CD4-positive, alpha-beta T cell treated with Interferon alpha-2 for 1 hour (primary cell): ENCODE measurements around the gene PPIB.

Experiments
- DNase-seq, 2 donors: peaks; one replicate each; pipeline ENCODE4 v3.0.0-alpha.2; 2020 to 2022

PPIB gene

DNA sequence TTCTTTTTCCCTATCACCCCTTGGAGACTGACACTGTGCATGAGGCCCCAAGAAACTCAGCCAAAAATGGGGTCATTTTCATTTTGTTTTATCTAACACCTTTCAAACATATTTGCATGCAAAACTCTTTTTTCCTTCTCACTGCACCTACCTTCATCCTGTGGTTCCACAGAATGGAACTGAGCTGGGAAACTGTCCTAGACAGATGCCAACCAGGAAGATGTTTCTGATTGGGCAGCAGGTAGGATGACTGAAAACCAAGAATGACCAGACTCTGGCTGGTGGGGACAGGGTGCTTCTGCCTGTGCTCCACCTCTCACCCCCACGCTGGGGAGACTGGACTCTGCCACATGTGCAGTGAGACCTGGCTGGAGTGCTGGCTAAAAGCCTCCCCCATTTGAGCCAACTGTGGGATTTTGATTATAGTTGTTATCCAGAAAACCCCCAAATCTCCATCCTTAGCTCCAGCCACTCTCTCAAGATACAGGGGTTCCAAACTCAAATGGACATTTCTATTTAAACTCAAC, 5.2 kb downstream of the PPIB start:
- no peak for DNase-seq

DNA sequence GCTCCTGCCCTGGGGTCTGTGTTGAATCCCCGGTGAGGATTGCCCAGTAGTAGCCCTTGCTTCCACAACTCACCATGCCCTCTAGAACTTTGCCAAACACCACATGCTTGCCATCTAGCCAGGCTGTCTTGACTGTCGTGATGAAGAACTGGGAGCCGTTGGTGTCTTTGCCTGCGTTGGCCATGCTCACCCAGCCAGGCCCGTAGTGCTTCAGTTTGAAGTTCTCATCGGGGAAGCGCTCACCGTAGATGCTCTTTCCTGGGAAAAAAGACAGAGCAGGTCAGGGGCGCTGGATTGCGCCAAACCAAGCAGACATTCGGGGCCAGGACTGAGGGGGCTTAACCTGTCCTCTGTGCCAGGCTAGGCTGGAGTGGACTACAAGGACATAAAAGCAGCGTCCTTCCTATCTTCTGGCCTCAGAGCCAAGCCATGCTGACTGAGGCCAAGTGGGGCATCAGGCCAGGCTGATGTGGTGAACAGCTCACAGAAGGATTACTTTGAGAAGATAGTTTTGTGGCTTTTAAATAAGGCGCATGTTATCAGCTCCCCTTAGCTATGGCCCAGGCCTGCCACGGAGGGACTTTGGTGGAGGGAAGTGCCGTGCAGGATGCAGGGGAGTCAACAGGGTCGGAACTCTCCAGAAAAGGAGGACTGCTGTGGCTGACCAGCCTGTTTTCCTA, 6.0 kb downstream of the PPIB start:
- DNase-seq, result no peak

DNA sequence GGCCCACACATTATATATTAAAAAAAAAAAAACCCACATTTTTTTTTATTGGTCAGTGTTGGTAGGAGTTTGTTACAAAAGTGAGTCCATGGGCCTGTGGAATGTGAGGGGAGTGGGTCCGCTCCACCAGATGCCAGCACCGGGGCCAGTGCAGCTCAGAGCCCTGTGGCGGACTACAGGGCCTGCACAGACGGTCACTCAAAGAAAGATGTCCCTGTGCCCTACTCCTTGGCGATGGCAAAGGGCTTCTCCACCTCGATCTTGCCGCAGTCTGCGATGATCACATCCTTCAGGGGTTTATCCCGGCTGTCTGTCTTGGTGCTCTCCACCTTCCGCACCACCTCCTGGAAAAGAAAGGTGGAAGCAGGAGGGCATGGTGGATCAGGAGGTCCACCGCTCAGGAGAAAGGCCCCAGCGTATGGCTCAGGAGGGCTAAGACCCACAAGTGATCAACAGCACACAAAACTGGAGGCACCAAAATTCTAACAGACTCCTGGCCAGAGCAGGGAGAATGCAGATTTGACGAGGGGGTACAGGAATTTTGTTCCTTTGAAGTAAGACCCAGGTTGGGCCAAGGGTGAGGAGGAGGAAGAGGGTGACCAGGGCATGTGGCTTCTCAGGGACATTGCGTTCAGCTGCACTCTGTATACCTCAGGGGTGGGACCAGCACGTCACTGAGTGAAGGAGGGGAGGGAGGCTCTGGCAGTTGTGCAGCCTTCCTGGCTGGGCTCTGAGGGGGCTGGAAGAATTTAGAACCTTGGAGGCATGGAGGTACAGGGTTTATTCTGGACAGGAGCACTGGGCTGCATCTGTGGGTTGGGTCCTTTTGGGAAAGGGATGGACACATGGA, 6.8 kb downstream of the PPIB start:
- no peak for DNase-seq

DNA sequence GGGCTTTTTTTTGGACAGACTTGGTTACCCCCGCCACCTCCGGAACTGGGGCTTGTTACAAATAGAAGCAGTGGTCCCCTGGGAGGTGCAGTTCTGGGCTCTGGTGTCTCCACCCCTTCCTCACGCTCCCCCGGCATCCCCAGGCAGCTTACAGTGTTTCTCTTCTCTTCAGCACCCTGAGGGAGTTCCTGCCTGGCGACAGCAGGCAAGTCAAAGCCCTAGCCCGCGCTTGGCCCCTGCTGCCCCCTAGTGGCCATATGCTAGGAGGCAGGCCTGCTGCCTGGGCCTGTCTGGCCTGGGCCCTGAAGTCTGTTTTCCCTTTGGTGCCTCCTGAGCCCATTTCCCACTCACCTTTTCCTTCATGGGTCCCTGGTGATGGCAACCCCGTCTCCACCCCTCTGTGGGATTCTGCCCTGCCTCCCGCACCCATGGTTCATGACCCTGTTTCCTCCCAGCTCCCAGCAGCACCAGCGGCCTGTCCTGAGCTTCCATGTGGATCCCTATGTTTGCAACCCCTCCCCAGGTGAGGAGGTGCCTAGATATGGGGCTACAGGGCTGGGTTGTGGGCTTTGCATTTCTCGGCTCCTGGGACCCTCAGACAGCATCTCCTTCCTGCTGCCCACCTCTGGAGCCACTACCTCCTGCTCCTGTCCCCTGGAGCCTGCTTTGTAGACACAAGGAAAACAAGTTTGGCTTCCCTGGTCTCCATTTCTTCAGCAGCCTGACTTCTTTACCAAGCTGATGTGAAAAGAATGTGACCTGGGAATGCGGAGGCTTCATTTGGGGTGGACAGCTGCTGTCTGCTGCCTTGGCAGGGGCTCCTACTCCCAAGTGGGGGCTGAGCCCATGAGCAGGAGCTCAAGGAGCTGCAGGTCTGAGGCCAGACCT, 9.1 kb downstream of the PPIB start:
- peak; percentile 90 to 91 for DNase-seq

DNA sequence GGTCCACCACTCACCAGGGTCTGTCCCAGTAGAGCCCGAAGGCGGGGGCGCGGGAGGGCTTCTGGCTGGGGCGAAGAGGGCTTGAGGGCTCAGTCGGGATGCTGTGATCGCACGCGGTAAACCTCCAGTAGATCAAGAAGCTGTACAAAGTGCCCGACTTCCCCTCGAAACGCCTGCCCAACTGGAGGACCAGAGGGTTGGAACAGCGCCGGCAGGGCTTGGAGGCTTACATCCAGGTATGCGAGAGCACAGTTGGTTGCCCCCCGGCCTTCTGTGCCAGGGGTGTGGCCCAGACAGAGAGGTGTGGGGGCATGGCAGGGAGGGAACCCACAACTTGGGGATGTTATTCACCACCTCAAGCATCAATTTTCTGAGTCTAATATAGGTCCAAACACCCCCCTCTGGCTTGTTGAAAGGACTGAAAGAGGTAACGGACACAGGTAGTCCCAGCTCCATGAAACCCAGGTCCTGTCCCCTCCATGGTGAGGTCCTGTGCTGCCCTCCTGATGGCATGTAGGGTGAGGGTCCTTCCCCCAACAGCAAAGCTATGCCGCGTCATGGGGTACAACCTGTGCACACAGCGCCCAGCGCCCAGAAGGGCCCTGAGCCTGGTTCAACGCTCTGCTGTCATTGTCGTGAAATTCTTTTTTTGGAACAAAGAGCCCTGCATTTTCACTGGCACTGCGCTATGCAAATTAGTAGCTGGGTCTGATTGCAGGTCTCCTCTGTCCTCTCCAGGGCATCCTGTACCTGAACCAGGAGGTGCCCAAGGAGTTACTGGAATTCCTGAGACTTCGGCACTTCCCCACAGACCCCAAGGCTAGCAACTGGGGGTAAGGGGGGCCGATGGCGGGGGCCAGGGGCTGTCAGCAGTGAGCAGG, 10.1 kb downstream of the PPIB start:
- no peak for DNase-seq

DNA sequence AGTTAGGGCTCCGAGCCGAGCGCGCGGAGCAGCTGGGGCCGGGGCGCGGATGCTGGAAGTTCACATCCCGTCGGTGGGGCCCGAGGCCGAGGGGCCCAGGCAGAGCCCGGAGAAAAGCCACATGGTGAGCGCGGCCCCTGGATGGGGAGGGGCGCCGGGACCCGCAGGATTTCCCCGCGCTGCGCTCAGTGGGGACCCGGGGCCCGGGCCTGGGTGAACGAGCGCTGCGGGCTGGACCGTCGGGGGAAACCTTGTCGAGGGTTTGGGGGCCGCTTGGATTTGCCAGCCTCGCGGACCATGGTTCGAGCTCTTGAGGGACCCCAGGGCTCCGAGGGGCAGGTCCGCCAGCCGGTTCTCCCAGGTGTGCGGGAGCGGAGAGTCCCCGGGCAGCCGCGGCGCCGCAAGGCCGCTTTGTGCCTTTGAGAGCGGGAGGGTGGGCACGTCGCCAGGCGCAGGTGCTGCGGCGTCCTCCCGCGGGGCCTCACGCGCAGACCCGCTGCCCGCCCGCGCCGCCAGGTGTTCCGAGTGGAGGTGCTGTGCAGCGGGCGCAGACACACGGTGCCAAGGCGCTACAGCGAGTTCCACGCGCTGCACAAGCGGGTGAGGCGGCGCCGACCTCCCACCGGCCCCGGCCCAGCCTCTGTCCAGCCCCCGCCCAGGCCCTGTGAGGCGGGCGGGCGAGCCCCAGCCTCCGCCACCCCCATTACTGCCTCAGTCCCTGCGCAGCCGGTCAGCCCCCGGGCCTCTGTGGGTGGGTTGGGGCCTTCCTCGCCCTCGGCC, 10.9 kb downstream of the PPIB start, which contains the start of gene SNX22:
Gene SNX22 (plus strand): TSS at position 5 of the 780 bp plus-strand sequence. CDS start 45 bp downstream, at position 50.
- peak in 1 of 2 donors; percentile 29 for DNase-seq

DNA sequence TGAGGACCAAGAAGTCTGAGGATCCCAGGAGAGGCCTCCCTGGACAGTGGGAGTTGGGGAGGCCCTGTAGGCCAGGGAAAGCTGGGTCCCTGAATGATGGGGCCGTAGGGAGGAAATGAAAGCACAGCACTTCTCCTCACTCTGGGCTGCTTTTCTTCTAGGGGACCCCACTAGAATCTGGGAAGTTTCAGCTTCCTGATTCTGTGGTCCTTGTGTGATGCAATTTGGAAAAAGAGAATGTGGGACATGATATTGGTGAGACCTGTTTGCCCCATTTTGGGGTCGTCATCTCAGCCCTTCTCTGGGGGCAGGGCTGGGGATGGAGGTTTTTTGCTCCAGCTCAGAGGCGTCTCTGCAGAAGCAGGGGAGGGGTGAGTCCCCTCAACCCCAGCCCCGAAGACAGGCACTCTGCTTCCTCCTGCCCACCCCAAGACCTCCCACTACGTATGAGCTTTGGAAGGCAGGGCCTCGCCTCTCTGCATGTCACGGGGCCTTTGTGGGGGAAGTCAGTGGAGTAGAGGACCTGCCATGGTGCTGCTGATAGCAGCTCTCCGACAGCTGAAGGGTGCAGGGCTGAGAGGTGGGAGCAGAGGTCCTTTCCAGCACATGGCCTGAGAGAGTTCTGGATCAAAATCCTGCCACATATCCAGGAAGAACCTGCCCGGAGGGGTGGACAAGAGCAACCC, 12.8 kb downstream of the PPIB start:
- DNase-seq, result no peak

DNA sequence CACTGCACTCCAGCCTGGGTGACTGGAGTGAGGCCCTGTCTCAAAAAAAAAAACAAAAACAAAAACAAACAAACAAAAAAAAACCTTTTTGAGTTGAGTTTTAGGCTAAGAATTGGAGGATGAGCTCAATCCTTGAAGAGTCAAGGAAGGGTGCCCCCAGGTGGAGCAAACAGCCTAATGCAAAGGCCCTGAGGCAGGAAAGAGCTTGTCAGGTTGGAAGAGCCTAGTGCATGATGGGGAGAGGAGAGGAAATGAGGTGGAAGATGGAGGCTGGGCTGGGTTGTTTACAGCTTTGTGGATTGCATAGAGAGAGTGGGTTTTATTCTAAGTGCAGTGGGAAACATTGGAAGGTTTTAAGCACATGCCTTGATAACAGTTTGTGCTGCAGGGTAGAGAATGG, 13.4 kb downstream of the PPIB start:
- no peak for DNase-seq

DNA sequence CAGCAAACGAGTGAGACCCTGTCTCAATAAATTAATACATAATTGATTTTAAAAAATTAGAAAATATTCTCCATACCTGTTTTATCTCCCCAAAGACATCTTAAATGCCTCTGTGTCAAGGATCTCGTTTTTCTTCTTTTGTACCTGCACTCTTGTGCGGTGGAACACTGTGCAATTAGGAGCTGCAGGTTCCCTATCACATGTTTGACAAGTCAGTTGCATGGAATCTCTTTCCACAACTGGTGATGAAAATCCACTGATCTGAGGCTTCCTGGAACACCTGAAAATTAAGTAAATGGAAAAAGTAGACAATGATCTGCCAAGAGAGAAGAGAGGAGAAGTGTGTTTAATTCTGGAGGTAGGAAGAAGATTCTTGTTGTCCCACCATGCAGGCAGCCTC, 14.2 kb downstream of the PPIB start:
- no peak for DNase-seq

DNA sequence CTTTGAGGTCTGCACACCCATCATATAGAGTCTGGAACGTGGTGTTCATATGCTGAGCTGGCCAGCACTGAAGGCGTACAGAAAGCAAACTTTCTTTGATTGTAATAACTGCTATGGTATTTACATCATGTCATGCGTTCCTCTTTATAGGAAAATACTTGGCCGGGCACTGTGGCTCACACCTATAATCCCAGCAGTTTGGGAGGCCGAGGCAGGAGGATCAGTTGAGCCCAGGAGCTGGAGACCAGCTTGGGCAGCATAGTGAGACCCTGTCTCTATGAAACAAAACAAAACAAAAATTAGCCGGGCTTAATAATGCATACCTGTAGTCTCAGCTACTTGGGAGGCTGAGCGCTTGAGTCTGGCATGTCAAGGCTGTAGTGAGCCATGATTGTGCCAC, 14.7 kb downstream of the PPIB start:
- no peak for DNase-seq

DNA sequence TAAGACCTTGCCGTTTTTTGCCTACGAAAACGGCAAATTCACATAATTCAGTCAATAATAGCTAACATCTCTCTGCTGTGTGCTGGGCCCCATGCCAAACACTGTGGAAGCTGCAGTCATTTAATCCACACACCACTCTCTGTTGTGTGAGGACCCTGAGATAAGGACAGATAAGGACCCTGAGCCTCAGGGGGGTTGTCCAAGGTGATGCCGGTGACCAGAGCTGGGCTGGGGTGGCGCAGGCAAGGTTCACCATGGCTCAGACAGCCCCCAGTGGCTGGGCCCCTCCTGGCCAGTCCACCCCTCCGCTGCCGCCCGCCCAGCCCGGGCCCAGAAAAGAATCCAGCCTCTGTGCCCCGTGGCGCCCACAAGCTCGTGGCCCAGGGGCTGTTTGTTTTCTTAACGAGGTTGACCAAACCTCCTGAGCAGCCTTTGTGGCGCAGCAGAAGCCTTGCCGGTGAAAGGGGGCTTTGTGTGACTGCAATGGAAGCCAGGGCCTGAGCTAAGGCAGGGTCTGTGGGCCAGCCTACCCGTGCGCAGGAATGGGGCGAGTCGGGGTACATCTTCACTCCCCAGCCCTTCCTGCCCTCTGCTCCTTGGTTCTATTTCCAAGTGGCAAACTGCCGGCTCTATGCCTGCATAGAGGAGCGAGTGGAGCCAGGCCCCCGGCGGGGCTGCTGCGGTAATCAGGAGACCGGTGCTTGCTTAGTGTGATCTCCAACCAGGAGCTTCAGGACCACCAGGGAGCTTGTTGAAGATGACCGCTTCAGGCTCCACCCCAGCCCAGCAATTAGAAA, 15.7 kb downstream of the PPIB start:
- no peak for DNase-seq

DNA sequence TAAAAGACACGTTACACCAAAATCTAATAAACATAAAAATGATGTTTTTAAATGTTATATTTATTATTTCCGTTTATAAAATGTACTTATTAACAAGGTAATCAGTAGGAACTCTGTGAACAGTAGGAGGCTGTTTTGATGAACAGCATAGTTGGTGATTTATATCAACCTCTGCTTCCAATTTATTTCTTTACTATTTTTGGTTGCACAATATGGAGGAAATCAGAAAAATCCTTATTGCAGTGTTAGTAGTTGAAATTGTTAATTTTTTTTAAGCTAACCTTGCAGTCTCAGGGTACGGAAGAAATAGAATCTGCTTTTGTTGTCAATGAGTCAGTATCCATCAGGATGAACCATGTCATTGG, 16.3 kb downstream of the PPIB start:
- no peak for DNase-seq

DNA sequence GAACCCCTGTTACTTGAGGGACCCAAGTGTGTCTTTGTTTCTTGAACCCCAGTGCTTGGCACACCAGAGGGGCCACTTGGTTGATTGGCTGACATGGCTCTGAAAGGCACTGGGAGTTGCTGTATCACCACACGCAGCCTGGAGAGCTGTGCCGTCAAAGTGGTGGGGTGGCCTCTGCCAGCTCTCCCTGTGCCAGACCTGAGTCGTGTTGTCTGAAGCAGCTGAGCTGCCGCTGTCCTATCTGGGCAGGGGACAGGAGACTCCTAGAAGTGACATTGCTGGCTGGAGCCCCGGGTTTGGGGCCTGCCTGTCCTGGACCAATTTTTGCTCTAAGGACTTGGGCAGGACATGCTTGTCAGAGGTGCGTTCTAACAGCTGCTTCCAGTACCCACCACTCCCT, 16.8 kb downstream of the PPIB start:
- no peak for DNase-seq

DNA sequence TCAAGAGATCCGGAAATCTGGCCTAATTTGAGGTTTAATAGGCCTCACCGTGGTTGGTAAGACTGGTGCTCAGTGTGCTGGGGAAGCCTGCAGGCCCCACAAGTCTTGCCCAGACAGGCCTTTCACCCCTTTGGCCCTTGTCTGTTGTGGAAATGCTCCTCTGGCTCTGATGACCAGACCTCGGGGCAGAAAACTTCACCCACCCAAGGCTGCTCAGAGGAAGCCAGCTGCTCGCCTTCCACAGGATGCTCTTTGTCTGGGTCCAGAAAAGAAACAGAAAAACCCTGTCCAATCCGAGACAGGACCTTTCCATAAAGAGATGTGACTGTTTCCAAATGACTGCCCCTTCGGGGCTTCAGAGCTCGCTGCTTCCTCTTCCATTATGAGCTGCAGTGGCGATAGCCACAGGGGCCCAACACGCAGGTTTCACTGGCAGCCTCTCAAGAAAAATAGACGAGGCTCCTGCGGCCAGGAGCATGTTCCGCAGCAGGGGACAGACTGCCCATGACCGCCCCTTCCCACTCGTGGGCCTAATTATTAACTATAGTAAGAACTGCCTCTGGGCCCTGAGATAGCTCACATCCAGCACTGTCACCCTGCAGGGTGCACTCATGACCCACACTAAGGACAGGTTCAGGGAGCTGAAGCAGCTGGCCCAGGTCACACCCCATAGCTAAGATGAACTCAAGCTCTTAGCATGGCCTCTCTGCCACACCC, 18.1 kb downstream of the PPIB start:
- DNase-seq, result no peak

DNA sequence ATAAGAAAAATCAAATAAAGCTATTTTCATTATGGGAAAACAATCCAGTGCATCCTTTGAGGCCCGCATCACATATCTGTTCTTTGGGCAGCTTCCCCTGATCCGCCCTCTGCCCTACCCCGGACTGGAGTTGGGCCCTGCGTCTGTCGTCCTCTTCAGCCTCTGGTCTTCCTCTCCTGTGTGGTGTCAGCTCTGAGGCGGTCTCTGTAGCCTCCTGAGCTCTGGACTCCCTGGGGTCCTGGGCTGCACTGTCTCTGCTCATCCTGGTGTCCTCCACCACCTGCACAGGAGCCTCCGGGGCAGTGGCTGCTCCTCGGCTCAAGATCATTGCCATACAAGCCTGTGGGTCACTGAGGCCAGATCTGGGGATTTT, 18.6 kb downstream of the PPIB start:
- DNase-seq, result no peak

DNA sequence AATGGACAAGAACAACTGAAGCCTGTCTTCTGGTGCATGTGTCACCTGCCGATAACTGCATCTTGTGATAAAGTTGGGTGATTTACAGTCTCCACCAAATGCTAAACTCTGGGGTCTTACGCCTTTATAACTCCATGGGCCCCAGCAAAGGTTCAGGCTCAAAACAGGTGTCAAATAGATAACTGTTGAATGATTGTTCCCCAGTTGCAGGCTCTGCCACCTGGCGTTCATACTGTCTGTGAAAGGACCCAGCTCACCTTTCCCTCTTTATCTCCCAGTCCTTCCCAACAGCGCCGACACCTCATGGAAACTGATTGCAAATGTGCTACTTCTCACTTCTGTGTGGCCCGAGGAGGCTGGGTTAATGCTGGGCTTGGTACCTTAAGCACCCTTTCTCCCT, 19.5 kb downstream of the PPIB start:
- DNase-seq, result no peak

DNA sequence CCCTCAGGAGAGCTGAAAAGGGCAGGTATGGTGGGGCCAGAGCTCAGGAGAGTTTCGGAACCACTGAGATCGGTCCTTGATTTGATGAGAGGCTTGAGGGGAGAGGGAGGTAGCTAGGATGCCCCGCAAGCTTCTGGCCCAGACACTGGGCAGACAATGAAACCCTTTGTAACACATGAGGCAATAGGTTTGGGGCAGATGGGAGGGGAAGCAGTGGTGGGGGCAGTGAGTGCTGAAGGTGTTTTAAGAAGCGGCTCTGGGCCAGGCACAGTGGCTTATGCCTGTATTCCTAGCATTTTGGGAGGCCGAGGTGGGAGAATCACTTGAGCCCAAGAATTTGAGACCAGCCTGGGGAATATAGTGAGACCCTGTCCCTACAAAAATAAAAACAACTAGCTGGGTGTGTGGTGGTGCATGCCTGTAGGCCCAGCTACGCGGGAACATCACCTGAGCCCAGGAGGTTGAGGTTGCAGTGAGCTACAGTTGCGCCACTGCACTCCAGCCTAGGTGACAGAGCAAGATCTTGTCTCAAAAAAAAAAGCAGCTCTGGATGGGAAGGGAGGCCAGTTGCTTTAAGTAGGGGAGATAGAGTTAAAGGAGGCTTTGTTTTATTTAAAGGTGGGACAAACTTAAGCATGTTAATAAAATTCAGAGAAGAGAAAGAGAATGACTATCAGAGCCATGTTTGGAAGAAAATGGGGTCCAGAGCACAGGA, 20.9 kb downstream of the PPIB start:
- no peak for DNase-seq

DNA sequence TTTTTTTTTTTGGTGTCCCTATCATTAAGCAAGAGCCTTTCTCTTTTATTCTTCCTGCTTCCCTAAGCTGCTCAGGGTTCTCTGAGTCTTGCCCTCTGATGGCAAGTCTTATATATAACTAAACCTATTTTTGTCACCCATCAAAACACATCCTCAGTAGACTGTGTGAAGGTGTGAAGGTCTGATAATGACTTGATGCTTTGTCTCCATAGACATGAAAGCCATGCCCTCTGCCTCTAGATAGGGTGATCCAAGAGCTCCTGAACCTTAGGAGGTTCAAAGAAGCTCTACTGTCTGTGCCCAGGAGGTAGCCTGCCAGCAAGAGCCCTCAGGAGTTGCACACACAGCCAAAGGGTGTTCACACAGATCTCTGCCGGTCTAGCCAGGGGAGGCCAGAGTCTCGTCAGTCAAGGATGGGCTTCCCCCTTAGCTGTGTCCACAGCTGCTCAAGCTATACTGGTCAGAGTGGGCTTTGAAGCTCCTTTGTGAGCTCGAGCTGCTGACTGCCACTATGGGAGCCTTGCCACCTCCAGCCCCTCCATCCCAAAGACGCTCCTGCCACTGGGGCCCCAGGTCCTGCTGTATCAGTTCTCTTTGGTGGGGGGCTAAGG, 24.4 kb downstream of the PPIB start:
- DNase-seq, result no peak
